ENCODE results near the gene CFAP20DC.
"Not testable (repeated sequence)": the region's sequence is repeated elsewhere in the genome, so short reads cannot be mapped to it uniquely, and the experiment has no call there.

Gene CFAP20DC

GRCh38 chr3:58743296-58743695 is 306.5 kb downstream of the CFAP20DC start:
- DNase-seq (ENCODE audit: low read depth in 2 of 2), result no peak

GRCh38 chr3:58742239-58742638 is 307.6 kb downstream of the CFAP20DC start:
- no peak for DNase-seq (ENCODE audit: low read depth in 2 of 2)

GRCh38 chr3:58737644-58738043 is 312.2 kb downstream of the CFAP20DC start:
- no peak for DNase-seq (ENCODE audit: low read depth in 2 of 2)

- DNase-seq (ENCODE audit: low read depth in 2 of 2), result no peak
Observed at GRCh38 chr3:58731673-58732072, 318.2 kb downstream of the CFAP20DC start.

- no peak for DNase-seq (ENCODE audit: low read depth in 2 of 2)
Observed at GRCh38 chr3:58728723-58729122, 321.1 kb downstream of the CFAP20DC start.

GRCh38 chr3:58725326-58725853 is 324.4 kb downstream of the CFAP20DC start:
- DNase-seq (ENCODE audit: low read depth in 2 of 2), result no peak

- no peak for DNase-seq (ENCODE audit: low read depth in 2 of 2)
Observed at GRCh38 chr3:58724336-58724735, 325.5 kb downstream of the CFAP20DC start.

- DNase-seq (ENCODE audit: low read depth in 2 of 2), result no peak
Observed at GRCh38 chr3:58723173-58723572, 326.7 kb downstream of the CFAP20DC start.

- DNase-seq (ENCODE audit: low read depth in 2 of 2), result no peak
Observed at GRCh38 chr3:58722561-58722960, 327.3 kb downstream of the CFAP20DC start.

GRCh38 chr3:58720526-58720925 is 329.3 kb downstream of the CFAP20DC start:
- DNase-seq (ENCODE audit: low read depth in 2 of 2), result no peak

GRCh38 chr3:58719684-58720083 is 330.1 kb downstream of the CFAP20DC start:
- no peak for DNase-seq (ENCODE audit: low read depth in 2 of 2)

GRCh38 chr3:58713715-58714401 is 336.0 kb downstream of the CFAP20DC start:
- DNase-seq (ENCODE audit: low read depth in 2 of 2), result no peak

- DNase-seq (ENCODE audit: low read depth in 2 of 2), result no peak
Observed at GRCh38 chr3:58711871-58712270, 338.0 kb downstream of the CFAP20DC start.

- DNase-seq (ENCODE audit: low read depth in 2 of 2), result not testable (repeated sequence)
Observed at GRCh38 chr3:58708983-58709382, 340.8 kb downstream of the CFAP20DC start.

GRCh38 chr3:58708116-58708791 is 341.6 kb downstream of the CFAP20DC start:
- DNase-seq (ENCODE audit: low read depth in 2 of 2), result no peak

GRCh38 chr3:58707390-58707930 is 342.4 kb downstream of the CFAP20DC start:
- DNase-seq (ENCODE audit: low read depth in 2 of 2), result no peak

- no peak for DNase-seq (ENCODE audit: low read depth in 2 of 2)
Observed at GRCh38 chr3:58706395-58707167, 343.2 kb downstream of the CFAP20DC start.

GRCh38 chr3:58704745-58705144 is 345.1 kb downstream of the CFAP20DC start:
- DNase-seq (ENCODE audit: low read depth in 2 of 2), result no peak

GRCh38 chr3:58704304-58704703 is 345.5 kb downstream of the CFAP20DC start:
- DNase-seq (ENCODE audit: low read depth in 2 of 2), result not testable (repeated sequence)

GRCh38 chr3:58698246-58698645 is 351.6 kb downstream of the CFAP20DC start:
- DNase-seq (ENCODE audit: low read depth in 2 of 2), result no peak

GRCh38 chr3:58697561-58697960 is 352.3 kb downstream of the CFAP20DC start:
- no peak for DNase-seq (ENCODE audit: low read depth in 2 of 2)

- DNase-seq (ENCODE audit: low read depth in 2 of 2), result not testable (repeated sequence)
Observed at GRCh38 chr3:58696813-58697212, 353.0 kb downstream of the CFAP20DC start.
